Measurements from ENCODE around the gene IL13.

The IL13 gene

DNA sequence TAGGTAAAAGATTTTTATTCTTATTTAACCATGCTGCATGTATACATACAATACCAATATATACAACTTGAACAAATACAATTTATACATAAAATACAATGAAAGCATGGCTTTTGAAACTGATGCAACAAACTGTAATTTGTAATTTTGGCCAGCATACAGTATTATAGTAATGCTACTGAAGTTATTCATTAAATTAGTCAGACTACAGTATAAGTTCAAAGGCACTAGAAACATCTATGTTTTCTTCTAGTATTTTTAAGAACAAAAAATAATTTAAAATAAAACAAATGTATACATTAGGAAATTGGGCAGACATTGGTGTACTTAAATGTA lies 34.6 kb downstream of the IL13 start:
- TF ChIP-seq, protein P1, sequence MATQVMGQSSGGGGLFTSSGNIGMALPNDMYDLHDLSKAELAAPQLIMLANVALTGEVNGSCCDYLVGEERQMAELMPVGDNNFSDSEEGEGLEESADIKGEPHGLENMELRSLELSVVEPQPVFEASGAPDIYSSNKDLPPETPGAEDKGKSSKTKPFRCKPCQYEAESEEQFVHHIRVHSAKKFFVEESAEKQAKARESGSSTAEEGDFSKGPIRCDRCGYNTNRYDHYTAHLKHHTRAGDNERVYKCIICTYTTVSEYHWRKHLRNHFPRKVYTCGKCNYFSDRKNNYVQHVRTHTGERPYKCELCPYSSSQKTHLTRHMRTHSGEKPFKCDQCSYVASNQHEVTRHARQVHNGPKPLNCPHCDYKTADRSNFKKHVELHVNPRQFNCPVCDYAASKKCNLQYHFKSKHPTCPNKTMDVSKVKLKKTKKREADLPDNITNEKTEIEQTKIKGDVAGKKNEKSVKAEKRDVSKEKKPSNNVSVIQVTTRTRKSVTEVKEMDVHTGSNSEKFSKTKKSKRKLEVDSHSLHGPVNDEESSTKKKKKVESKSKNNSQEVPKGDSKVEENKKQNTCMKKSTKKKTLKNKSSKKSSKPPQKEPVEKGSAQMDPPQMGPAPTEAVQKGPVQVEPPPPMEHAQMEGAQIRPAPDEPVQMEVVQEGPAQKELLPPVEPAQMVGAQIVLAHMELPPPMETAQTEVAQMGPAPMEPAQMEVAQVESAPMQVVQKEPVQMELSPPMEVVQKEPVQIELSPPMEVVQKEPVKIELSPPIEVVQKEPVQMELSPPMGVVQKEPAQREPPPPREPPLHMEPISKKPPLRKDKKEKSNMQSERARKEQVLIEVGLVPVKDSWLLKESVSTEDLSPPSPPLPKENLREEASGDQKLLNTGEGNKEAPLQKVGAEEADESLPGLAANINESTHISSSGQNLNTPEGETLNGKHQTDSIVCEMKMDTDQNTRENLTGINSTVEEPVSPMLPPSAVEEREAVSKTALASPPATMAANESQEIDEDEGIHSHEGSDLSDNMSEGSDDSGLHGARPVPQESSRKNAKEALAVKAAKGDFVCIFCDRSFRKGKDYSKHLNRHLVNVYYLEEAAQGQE (IDR thresholded peaks at IDR 0.05; ENCODE audit: low read depth) = no peak
- TF ChIP-seq, protein P2, sequence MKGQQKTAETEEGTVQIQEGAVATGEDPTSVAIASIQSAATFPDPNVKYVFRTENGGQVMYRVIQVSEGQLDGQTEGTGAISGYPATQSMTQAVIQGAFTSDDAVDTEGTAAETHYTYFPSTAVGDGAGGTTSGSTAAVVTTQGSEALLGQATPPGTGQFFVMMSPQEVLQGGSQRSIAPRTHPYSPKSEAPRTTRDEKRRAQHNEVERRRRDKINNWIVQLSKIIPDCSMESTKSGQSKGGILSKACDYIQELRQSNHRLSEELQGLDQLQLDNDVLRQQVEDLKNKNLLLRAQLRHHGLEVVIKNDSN (IDR thresholded peaks at IDR 0.05) = no peak
- TF ChIP-seq FOXM1 (IDR thresholded peaks at IDR 0.05; ENCODE audit: borderline replicate concordance, low read depth) (no peak), RAD21 (IDR thresholded peaks at IDR 0.05; ENCODE audit: low read depth) (no peak), YY1 (IDR thresholded peaks at IDR 0.05; ENCODE audit: low read depth) (no peak)
- TF ChIP-seq, protein P3, sequence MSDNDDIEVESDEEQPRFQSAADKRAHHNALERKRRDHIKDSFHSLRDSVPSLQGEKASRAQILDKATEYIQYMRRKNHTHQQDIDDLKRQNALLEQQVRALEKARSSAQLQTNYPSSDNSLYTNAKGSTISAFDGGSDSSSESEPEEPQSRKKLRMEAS (IDR thresholded peaks at IDR 0.05) = no peak

DNA sequence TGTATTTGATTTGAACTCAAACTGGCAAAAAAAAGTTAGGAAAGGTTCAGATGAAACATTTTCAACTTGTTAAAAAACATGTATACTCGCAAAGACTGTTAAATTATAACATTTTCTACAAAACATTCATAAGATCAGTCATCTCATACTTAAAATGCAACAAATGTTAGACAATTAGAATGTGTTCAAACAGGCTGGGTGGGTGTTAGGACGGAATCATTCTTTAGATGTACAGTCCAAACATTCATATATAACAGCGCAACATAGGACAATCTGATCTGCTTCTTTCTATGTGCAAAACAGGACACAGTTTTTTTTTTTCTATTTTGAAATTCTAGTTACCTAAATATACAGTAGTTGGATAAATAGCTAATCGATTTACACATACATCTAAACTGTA lies 38.0 kb downstream of the IL13 start:
- no peak for TF ChIP-seq TAF1 (IDR thresholded peaks at IDR 0.05; ENCODE audit: low read depth)
- TF ChIP-seq EP300 (IDR thresholded peaks at IDR 0.05; ENCODE audit: borderline replicate concordance) = no peak
- TF ChIP-seq RAD21 (IDR thresholded peaks at IDR 0.05; ENCODE audit: low read depth) = no peak
- TF ChIP-seq ZBTB7A (IDR thresholded peaks at IDR 0.05; ENCODE audit: low read depth) = no peak
- TF ChIP-seq CREB1 (IDR thresholded peaks at IDR 0.05; ENCODE audit: low read depth) = no peak
- TF ChIP-seq, protein P1 (IDR thresholded peaks at IDR 0.05; ENCODE audit: low read depth) = no peak
- TF ChIP-seq, protein P2 (IDR thresholded peaks at IDR 0.05) = no peak
- TF ChIP-seq EGR1 (IDR thresholded peaks at IDR 0.05) = no peak
- TF ChIP-seq, protein P3 (IDR thresholded peaks at IDR 0.05) = no peak
- no peak for TF ChIP-seq TCF12 (IDR thresholded peaks at IDR 0.05; ENCODE audit: low read depth)
- no peak for TF ChIP-seq NFIC (IDR thresholded peaks at IDR 0.05)
- TF ChIP-seq TEAD4 (IDR thresholded peaks at IDR 0.05) = no peak
- TF ChIP-seq YY1 (IDR thresholded peaks at IDR 0.05; ENCODE audit: low read depth) = no peak
- no peak for TF ChIP-seq FOXM1 (IDR thresholded peaks at IDR 0.05; ENCODE audit: borderline replicate concordance, low read depth)
- no peak for TF ChIP-seq CEBPB (IDR thresholded peaks at IDR 0.05)

DNA sequence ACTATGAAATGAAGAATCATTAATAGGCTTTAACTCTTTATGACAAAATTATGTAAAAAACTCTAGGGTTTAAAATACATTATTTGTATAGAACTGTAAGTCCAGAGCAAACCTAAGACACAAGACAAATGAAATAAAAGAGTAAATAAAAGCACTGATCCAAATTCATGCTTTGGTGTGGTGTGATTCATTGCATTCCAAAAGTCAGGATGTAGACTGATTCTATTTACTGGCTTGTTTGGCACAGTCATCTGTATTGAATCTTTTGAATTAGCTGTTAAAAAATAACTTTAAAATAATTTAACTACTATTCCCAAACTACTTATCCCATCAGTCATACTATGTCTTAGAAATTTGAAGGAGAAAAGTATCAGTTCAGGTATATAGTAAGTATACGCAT lies 46.9 kb downstream of the IL13 start:
- TF ChIP-seq, protein P3 (IDR thresholded peaks at IDR 0.05) = no peak
- TF ChIP-seq NFIC (IDR thresholded peaks at IDR 0.05) (no peak), ZBTB7A (IDR thresholded peaks at IDR 0.05; ENCODE audit: low read depth) (no peak), EP300 (IDR thresholded peaks at IDR 0.05; ENCODE audit: borderline replicate concordance) (no peak), FOXM1 (IDR thresholded peaks at IDR 0.05; ENCODE audit: borderline replicate concordance, low read depth) (no peak), TEAD4 (IDR thresholded peaks at IDR 0.05) (no peak), EGR1 (IDR thresholded peaks at IDR 0.05) (no peak), YY1 (IDR thresholded peaks at IDR 0.05; ENCODE audit: low read depth) (no peak), CREB1 (IDR thresholded peaks at IDR 0.05; ENCODE audit: low read depth) (no peak), TCF12 (IDR thresholded peaks at IDR 0.05; ENCODE audit: low read depth) (no peak), CEBPB (IDR thresholded peaks at IDR 0.05) (no peak), RAD21 (IDR thresholded peaks at IDR 0.05; ENCODE audit: low read depth) (no peak), TAF1 (IDR thresholded peaks at IDR 0.05; ENCODE audit: low read depth) (no peak)
- TF ChIP-seq, protein P1 (IDR thresholded peaks at IDR 0.05; ENCODE audit: low read depth) = no peak
- TF ChIP-seq, protein P2 (IDR thresholded peaks at IDR 0.05) = no peak

DNA sequence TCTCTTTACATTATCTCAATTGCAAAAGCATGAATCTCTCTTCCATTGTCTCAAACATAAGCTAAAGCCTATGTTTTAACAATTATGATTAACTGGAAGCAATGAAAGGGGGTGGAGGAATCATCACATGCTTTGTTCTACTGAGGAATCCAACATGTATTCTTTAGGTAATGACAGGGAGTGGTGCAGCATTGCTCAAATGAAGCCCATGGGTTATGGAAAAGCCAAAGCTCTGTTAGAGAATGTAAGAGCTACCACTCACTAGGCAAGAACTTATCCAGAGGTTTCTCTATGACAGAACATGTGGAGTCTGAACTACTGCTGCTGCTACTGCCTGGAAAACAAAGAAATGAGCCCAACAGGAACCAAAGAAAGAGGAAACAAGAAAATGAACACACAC lies 50.7 kb downstream of the IL13 start:
- no peak for TF ChIP-seq CREB1 (IDR thresholded peaks at IDR 0.05; ENCODE audit: low read depth)
- no peak for TF ChIP-seq ZBTB7A (IDR thresholded peaks at IDR 0.05; ENCODE audit: low read depth)
